ENCODE results near the gene RTP2. TPM values are rescaled to one million over a fixed set of nuclear protein-coding genes. Genes with fewer than 3 reads are reported as not detected.
A peak's percentile ranks its signal among the peaks of the same experiment; 100 is the strongest.

RTP2 gene
- total RNA-seq, 6 donors from 2014 or later: not detected

DNA sequence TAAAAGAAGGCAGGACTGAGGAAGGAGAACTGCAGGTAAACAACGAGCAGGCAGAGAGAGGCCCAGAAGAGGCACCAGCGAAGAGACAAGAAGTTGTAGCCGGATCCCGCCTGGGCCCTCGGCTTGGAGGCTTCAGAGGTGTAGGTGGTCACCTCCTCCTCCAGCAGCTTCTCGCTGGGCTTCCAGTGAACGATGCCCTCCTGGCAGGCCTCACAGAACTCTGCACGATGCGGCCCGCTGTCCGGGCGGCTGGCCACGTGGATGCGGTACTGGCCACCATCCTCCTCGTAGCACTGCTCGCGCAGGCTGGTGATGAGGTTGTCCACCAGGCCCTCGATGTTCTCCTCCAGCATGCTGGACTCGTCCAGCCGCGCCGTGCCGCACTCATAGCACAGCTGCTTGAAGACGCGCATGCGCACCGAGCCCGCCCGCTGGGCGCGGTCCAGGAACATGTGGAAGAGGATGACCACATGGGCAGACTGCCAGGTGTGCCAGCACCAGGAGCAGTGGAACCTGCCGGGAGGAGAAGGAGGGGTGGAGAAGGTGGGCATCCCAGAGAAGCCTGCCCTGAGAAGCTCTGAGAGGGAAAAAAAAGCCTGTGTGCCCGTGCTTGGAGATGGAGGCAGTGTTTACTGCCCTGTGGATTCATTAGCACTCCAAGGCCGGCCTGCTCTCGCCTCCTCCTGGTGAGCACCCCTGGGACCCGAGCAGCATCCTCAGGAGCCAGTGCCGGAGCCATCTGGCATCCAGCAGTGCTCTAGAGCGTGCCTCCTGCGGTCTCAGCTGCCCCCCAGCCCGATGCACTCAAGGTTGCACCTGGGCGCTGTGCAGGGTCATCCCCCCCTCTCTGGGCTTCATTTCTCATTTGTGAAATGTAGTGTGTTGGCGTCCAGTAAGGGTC lies 3.6 kb downstream of the RTP2 start:
- Histone ChIP-seq H3K4me3 (no peak overlapping the region), H3K27me3 (no peaks in the 10 kb centered on the region), H3K9me3 (no peaks in the 10 kb centered on the region), H3K4me1 (peaks cover 0 to 4% (median 0%) of the 10 kb centered on the region in 4 donors), H3K27ac (no peak overlapping the region), H3K36me3 (no peaks in the 10 kb centered on the region)
- TF ChIP-seq EP300 (IDR thresholded peaks at IDR 0.05): no peak
- DNase-seq (peak in 1 of 2 donors; percentile 76), ATAC-seq (ENCODE audit: low FRiP score in 2 of 2) (no peak)
- WGBS, 2 donors: 89 to 93% methylated on average over 35 to 39 of the region's 42 CpGs

DNA sequence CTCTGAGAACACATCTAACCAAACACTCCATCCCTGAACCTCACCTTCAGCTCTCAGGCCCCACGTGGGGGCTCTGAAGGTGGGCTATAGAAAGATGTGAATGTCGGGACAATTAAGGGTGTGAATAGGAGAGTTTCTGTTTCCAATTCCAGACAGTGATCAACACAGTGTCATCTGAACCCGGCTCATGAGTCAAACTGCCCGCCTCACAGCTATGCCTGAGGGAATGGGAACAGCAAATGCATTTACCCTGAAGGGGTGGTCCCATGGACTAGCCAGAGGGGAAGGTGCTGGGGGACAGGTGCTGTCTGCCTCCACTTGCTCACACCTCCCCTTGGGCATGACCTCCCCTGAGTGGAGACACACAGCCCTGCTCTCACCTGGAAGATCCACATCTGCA lies 6.3 kb downstream of the RTP2 start:
- Histone ChIP-seq H3K9me3 (no peaks in the 10 kb centered on the region), H3K36me3 (no peaks in the 10 kb centered on the region), H3K27me3 (no peaks in the 10 kb centered on the region), H3K4me3 (no peak overlapping the region), H3K27ac (peak overlapping the region in 1 of 4 donors; percentile 32), H3K4me1 (no peaks in the 10 kb centered on the region)
- no peak for ATAC-seq (ENCODE audit: low FRiP score in 2 of 2)
- DNase-seq: no peak
- WGBS, 2 donors: 53 to 59% methylated on average over 4 of the region's 4 CpGs
- TF ChIP-seq POLR2A (IDR thresholded peaks at IDR 0.05) (no peak), POLR2AphosphoS5 (IDR thresholded peaks at IDR 0.05) (no peak), EP300 (IDR thresholded peaks at IDR 0.05) (no peak)
- TF ChIP-seq, protein P1, sequence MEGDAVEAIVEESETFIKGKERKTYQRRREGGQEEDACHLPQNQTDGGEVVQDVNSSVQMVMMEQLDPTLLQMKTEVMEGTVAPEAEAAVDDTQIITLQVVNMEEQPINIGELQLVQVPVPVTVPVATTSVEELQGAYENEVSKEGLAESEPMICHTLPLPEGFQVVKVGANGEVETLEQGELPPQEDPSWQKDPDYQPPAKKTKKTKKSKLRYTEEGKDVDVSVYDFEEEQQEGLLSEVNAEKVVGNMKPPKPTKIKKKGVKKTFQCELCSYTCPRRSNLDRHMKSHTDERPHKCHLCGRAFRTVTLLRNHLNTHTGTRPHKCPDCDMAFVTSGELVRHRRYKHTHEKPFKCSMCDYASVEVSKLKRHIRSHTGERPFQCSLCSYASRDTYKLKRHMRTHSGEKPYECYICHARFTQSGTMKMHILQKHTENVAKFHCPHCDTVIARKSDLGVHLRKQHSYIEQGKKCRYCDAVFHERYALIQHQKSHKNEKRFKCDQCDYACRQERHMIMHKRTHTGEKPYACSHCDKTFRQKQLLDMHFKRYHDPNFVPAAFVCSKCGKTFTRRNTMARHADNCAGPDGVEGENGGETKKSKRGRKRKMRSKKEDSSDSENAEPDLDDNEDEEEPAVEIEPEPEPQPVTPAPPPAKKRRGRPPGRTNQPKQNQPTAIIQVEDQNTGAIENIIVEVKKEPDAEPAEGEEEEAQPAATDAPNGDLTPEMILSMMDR (IDR thresholded peaks at IDR 0.05): no peak

DNA sequence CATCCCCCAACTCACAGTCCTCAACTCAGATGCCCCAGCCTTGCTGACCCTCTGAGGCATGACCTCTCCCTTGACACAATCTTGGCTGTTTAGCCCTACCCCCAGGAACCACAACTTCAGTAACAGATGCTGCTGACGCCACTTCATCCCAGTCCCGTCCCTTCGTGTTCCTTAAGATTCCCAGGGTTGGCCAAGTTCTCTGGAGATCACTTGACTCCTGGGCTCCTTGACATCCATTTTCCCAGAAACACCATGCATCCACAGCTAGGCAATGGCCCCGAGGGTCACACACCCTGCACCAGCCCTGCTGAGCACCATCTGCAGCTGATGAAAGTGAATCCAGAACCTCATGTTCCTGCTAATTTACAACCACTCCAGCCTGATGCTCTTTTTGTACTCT lies 6.9 kb downstream of the RTP2 start:
- Histone ChIP-seq H3K36me3 (no peaks in the 10 kb centered on the region), H3K4me3 (no peak overlapping the region), H3K9me3 (no peaks in the 10 kb centered on the region), H3K27ac (no peak overlapping the region), H3K27me3 (no peaks in the 10 kb centered on the region), H3K4me1 (no peaks in the 10 kb centered on the region)
- TF ChIP-seq EP300 (IDR thresholded peaks at IDR 0.05) (peak in 2 of 4 donors; percentile 35 to 43), POLR2AphosphoS5 (IDR thresholded peaks at IDR 0.05) (peak in 1 of 2 donors; percentile 19), POLR2A (IDR thresholded peaks at IDR 0.05) (no peak)
- TF ChIP-seq, protein P1 (IDR thresholded peaks at IDR 0.05): no peak
- no peak for ATAC-seq (ENCODE audit: low FRiP score in 2 of 2)
- WGBS, 2 donors: 74 to 77% methylated on average over 4 of the region's 4 CpGs
- no peak for DNase-seq

DNA sequence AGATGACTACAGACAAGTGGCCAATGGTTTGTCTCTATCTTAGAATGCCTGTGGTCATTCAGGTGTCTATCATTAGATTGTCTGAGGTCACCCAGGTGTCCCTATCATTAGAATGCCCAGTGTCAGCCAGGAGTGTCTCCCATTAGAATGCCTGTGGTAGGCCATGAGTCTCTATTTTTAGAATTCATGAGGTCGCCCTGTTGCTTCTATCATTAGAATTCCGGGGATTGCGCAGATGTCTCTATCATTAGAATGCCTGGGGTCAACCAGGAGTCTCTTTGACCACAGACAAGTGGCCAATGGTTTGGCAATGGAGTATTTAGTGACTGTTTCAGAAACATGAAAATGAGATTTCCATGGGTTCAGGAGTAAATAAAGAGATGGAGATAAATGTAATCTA lies 7.6 kb downstream of the RTP2 start:
- Histone ChIP-seq H3K4me1 (no peaks in the 10 kb centered on the region), H3K27me3 (no peaks in the 10 kb centered on the region), H3K27ac (no peak overlapping the region), H3K9me3 (no peaks in the 10 kb centered on the region), H3K36me3 (no peaks in the 10 kb centered on the region), H3K4me3 (no peak overlapping the region)
- DNase-seq: no peak
- 71 to 79% methylated on average over 3 of the region's 3 CpGs for WGBS, 2 donors
- no peak for TF ChIP-seq POLR2A (IDR thresholded peaks at IDR 0.05)
- TF ChIP-seq, protein P1 (IDR thresholded peaks at IDR 0.05): no peak
- no peak for TF ChIP-seq EP300 (IDR thresholded peaks at IDR 0.05)
- TF ChIP-seq POLR2AphosphoS5 (IDR thresholded peaks at IDR 0.05): no peak
- no peak for ATAC-seq (ENCODE audit: low FRiP score in 2 of 2)

DNA sequence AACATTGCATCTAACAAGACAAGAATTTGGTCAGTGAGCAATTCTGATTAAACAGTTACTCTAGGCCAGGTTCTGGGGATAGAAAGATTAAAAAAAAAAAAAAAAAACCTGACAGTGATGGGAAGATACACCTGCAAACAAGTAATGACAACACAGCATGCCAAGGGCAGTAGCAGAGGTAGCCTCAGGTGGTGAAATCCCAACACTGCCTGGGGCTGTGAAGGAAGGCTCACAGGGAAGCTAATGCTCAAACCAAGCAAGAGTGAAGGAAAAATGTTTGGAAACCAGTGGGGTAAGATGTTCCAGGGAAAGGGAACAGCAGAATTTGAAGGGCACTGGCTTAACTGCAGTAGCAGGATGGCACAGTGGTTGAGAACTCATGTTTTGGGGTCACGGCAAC lies 8.9 kb downstream of the RTP2 start:
- DNase-seq (no peak), ATAC-seq (ENCODE audit: low FRiP score in 2 of 2) (no peak)
- no peaks in the 10 kb centered on the region for H3K4me1 ChIP-seq
- H3K4me3 ChIP-seq: no peak overlapping the region
- TF ChIP-seq, protein P1 (IDR thresholded peaks at IDR 0.05): no peak
- no peak for TF ChIP-seq EP300 (IDR thresholded peaks at IDR 0.05)
- no peak for TF ChIP-seq POLR2A (IDR thresholded peaks at IDR 0.05)
- no peak for TF ChIP-seq POLR2AphosphoS5 (IDR thresholded peaks at IDR 0.05)
- H3K36me3 ChIP-seq: no peaks in the 10 kb centered on the region
- no peaks in the 10 kb centered on the region for H3K27me3 ChIP-seq
- H3K9me3 ChIP-seq: no peaks in the 10 kb centered on the region
- WGBS, 2 donors: 89 to 100% methylated on average over 1 of the region's 1 CpG
- H3K27ac ChIP-seq: no peak overlapping the region
